Gastrocnemius medialis (tissue), 4 donors: Measurements from ENCODE around the gene TM7SF3.
"Not testable (repeated sequence)": the region's sequence is repeated elsewhere in the genome, so short reads cannot be mapped to it uniquely, and the experiment has no call there.

Experiments used
- POLR2A ChIP-seq, 2 donors: fragments of 450-650 bp; IDR thresholded peaks; one replicate each; pipeline ENCODE4 v1.6.1; 2017; ENCODE audit warnings: antibody characterized with exemption in 2 of 2, mild to moderate bottlenecking in 2 of 2, moderate library complexity in 2 of 2
- TF ChIP-seq, protein P1 (sequence below), 5 experiments: fragments of 450-650 bp in 3 of 5; fragments of 200-600 bp in 2 of 5; sonication (generic) in 2 of 5; IDR thresholded peaks in 4 of 5; conservative IDR thresholded peaks in 1 of 5; 1 replicate in 4 of 5; 2 replicates in 1 of 5; pipeline ENCODE4 v1.5.1; 2016 to 2019; ENCODE audit warnings: antibody characterized with exemption in 5 of 5, mild to moderate bottlenecking in 3 of 5, moderate library complexity in 3 of 5

GRCh38 chr12:26961391-26961790, 52.8 kb downstream of the TM7SF3 start:
- TF ChIP-seq, protein P1, sequence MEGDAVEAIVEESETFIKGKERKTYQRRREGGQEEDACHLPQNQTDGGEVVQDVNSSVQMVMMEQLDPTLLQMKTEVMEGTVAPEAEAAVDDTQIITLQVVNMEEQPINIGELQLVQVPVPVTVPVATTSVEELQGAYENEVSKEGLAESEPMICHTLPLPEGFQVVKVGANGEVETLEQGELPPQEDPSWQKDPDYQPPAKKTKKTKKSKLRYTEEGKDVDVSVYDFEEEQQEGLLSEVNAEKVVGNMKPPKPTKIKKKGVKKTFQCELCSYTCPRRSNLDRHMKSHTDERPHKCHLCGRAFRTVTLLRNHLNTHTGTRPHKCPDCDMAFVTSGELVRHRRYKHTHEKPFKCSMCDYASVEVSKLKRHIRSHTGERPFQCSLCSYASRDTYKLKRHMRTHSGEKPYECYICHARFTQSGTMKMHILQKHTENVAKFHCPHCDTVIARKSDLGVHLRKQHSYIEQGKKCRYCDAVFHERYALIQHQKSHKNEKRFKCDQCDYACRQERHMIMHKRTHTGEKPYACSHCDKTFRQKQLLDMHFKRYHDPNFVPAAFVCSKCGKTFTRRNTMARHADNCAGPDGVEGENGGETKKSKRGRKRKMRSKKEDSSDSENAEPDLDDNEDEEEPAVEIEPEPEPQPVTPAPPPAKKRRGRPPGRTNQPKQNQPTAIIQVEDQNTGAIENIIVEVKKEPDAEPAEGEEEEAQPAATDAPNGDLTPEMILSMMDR (IDR thresholded peaks at IDR 0.05 in 4 of 5, conservative IDR thresholded peaks at IDR 0.05 in 1 of 5), result not testable (repeated sequence)
- not testable (repeated sequence) for TF ChIP-seq POLR2A (IDR thresholded peaks at IDR 0.05)
